A549 (cell line): ENCODE data around the gene KRT84. TPM values are rescaled to one million over a fixed set of nuclear protein-coding genes. Genes with fewer than 3 reads are reported as not detected.

ENCODE experiments used
- ATAC-seq, 2 experiments: fragments of 200-7000 bp in 1 of 2; fragments of >200 bp in 1 of 2; cut with Nextera tagmentation in 1 of 2; cut with Tn5 transposase in 1 of 2; 3 replicates each; pipeline versions ENCODE4 v1.8.0 to v1.9.1; 2018 to 2020; ENCODE audit warnings: mild to moderate bottlenecking in 1 of 2, moderate library complexity in 1 of 2
- CTCF ChIA-PET: fragments of 300-600 bp; sonication (Branson Sonifier 250); formaldehyde crosslinking; extraction: SDS; loops from one replicate; lab custom pipeline; 2021; ENCODE audit warnings: antibody characterized with exemption, inconsistent platforms; lab: Yijun Ruan, JAX
- POLR2A ChIA-PET: fragments of 350-600 bp; formaldehyde crosslinking; extraction: SDS; loops from one replicate; lab custom pipeline; 2021; ENCODE audit warnings: antibody characterized with exemption, inconsistent platforms; lab: Yijun Ruan, JAX
- DNase-seq, 2 experiments: peaks; one replicate each; pipeline versions ENCODE4 v3.0.0 to v3.0.0-alpha.2; 2011 to 2016; ENCODE audit warnings: low read depth in 1 of 2, low spot score in 1 of 2
- FAIRE-seq: peaks from 2 replicates; lab custom pipeline; 2011; peaks lifted over from hg19 to GRCh38; lab: Jason Lieb, UNC
- H3K27ac ChIP-seq, 2 experiments: fragments of >200 bp; sonication (Bioruptor Twin); formaldehyde crosslinking; 3 replicates each; pipeline ENCODE4 v1.5.1; 2016 to 2017
- H3K4me1 ChIP-seq: fragments of >200 bp; sonication (Bioruptor Twin); formaldehyde crosslinking; 3 replicates; pipeline ENCODE4 v1.6.1; 2016
- H3K4me2 ChIP-seq: fragments of >200 bp; sonication (Bioruptor Twin); formaldehyde crosslinking; 3 replicates; pipeline ENCODE4 v1.6.1; 2016
- H3K4me3 ChIP-seq: fragments of >200 bp; sonication (Bioruptor Twin); formaldehyde crosslinking; 3 replicates; pipeline ENCODE4 v1.5.1; 2016
- H3K9me3 ChIP-seq: fragments of >200 bp; sonication (Bioruptor Twin); formaldehyde crosslinking; 3 replicates; pipeline ENCODE4 v1.6.1; 2016
- CHD4 ChIP-seq: fragments of 200-600 bp; sonication (generic); IDR thresholded peaks from 2 replicates; pipeline ENCODE4 v1.6.1; 2016; ENCODE audit warnings: antibody characterized with exemption, mild to moderate bottlenecking, borderline replicate concordance
- EP300 ChIP-seq, 2 experiments: fragments of >200 bp; sonication (Bioruptor Twin); formaldehyde crosslinking; IDR thresholded peaks; 2 replicates in 1 of 2; 3 replicates in 1 of 2; pipeline ENCODE4 v1.6.1; 2016 to 2017
- FOXS1 ChIP-seq: fragments of 250-450 bp; sonication (Bioruptor Pico); IDR thresholded peaks from 2 replicates; pipeline ENCODE4 v1.5.0; 2020; ENCODE audit warnings: mild to moderate bottlenecking, moderate library complexity
- HOXB5 ChIP-seq: fragments of 250-450 bp; sonication (Bioruptor Pico); IDR thresholded peaks from 2 replicates; pipeline ENCODE4 v1.5.0; 2020; ENCODE audit warnings: mild to moderate bottlenecking, moderate library complexity
- KDM5A ChIP-seq: fragments of 200-600 bp; sonication (generic); IDR thresholded peaks from 2 replicates; pipeline ENCODE4 v1.6.1; 2016; ENCODE audit warnings: antibody characterized with exemption, mild to moderate bottlenecking
- MAX ChIP-seq: IDR thresholded peaks from 2 replicates; pipeline ENCODE4 v1.6.1; 2012
- NFE2L2 ChIP-seq: fragments of 150-350 bp; conservative IDR thresholded peaks from 2 replicates; pipeline ENCODE4 v1.6.1; 2014; ENCODE audit warnings: low read length
- PBX3 ChIP-seq: IDR thresholded peaks from 2 replicates; pipeline ENCODE4 v1.6.1; 2012
- TFCP2L1 ChIP-seq: fragments of 250-450 bp; sonication (Bioruptor Pico); IDR thresholded peaks from 2 replicates; pipeline ENCODE4 v1.5.0; 2021; ENCODE audit warnings: mild to moderate bottlenecking
- ZFP36 ChIP-seq: fragments of 450-650 bp; IDR thresholded peaks from 2 replicates; pipeline ENCODE4 v1.6.1; 2014; ENCODE audit warnings: borderline replicate concordance; ENCODE audit not compliant: partially characterized antibody
- ZSCAN20 ChIP-seq: fragments of 250-450 bp; sonication (Bioruptor Pico); IDR thresholded peaks from 2 replicates; pipeline ENCODE4 v1.8.0; 2022; ENCODE audit warnings: mild to moderate bottlenecking, moderate library complexity
- WGBS: methylation state at CpG from one replicate; pipeline ENCODE4 v1.1.6; 2017; ENCODE audit errors: missing lambda C conversion rate; 5-methylcytosine and 5-hydroxymethylcytosine counted together
- polyA plus RNA-seq, 4 experiments: library from polyadenylated mRNA; depleted of rRNA in 3 of 4; stranded (reverse); fragments of >200 nt; fragmentation: RNase III in 1 of 4; extraction: RNeasy Plus Mini Kit Qiagen cat#74134 plus additional on column Dnase treatment in 1 of 4; gene quantifications; 2 replicates in 3 of 4; 3 replicates in 1 of 4; pipeline ENCODE4 v1.2.3, GENCODE V29; 2011 to 2017
- TF ChIP-seq, protein P1 (sequence below): fragments of >200 bp; sonication (Bioruptor Twin); formaldehyde crosslinking; IDR thresholded peaks from 3 replicates; pipeline ENCODE4 v1.5.1; 2016
- TF ChIP-seq, protein P2 (sequence below): fragments of 250-450 bp; sonication (Bioruptor Pico); IDR thresholded peaks from 2 replicates; pipeline ENCODE4 v1.5.0; 2021; ENCODE audit warnings: mild to moderate bottlenecking, moderate library complexity, borderline replicate concordance

Gene KRT84
- polyA plus RNA-seq, 2 of the 4 experiments (the other 2 are of a cell fraction) = not detected

DNA sequence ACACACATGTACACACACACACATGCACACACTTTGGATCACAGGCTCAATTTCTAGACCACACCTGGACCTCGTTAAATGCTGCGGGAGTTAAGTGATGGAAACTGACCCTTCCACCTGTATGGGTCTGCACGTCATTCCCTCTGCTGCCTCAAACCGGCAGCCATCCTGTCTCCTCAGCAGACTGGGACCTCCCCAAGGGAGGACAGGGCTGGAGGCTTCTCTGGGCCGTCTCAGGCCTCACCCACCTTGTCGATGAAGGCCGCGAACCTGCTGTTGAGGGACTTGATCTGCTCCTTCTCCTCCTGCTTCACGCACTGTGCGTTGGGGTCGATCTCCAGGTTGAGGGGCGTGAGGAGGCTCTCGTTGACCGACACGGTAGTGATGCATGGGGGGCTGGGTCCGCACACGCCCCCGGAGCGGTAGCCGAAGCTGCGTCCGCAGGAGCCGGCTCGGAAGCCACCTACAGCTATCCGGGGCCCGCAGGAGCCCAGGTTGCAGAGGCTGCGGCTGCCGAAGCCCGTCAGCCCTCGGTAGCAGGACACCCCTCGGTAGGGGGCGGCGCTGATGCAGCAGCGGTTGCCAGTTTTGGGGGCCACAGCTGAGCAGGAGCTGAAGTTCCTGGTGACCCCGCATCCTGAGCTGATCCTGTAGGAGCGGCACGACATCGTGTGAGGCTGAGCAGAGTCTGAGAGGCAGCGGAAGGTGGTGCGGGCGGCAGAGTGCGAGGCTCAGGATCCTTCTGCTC lies 18.5 kb downstream of the KRT84 start, which contains the start of gene KRT85:
KRT85 (minus strand) TSS at position 744 of the 748 bp plus-strand sequence; CDS start at position 668, 76 bp downstream.
- Histone ChIP-seq H3K4me3 (no peak within 1 kb of the TSS), H3K4me1 (peaks cover 10% of the 10 kb centered on the region; the same call in 1 of the 3 replicates), H3K9me3 (no peaks in the 10 kb centered on the region), H3K27ac (peak within 1 kb of the TSS in 1 of 2 experiments; percentile 67; a peak in 3 of 6 replicates), H3K4me2 (no peak within 1 kb of the TSS)
- POLR2A ChIA-PET = no interaction called here
- TF ChIP-seq FOXS1 (no peak), ZFP36 (no peak), CHD4 (no peak), PBX3 (no peak)
- TF ChIP-seq, protein P1, sequence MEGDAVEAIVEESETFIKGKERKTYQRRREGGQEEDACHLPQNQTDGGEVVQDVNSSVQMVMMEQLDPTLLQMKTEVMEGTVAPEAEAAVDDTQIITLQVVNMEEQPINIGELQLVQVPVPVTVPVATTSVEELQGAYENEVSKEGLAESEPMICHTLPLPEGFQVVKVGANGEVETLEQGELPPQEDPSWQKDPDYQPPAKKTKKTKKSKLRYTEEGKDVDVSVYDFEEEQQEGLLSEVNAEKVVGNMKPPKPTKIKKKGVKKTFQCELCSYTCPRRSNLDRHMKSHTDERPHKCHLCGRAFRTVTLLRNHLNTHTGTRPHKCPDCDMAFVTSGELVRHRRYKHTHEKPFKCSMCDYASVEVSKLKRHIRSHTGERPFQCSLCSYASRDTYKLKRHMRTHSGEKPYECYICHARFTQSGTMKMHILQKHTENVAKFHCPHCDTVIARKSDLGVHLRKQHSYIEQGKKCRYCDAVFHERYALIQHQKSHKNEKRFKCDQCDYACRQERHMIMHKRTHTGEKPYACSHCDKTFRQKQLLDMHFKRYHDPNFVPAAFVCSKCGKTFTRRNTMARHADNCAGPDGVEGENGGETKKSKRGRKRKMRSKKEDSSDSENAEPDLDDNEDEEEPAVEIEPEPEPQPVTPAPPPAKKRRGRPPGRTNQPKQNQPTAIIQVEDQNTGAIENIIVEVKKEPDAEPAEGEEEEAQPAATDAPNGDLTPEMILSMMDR = no peak
- CTCF ChIA-PET = interaction anchor here (0.8 to 46.1 kb wide), 4 partner anchors 22 to 507 kb away, joined by 3 to 1221 read pairs (median 6); no protein-coding TSS in a partner anchor
- no peak for FAIRE-seq
- no peak for ATAC-seq
- WGBS = 92% methylated on average over 39 of the region's 42 CpGs
- no peak for DNase-seq

- POLR2A ChIA-PET = no interaction called here
- FAIRE-seq = no peak
Measured at GRCh38 chr12:52364901-52365489, 20.5 kb downstream of the KRT84 start.

More at GRCh38 chr12:52364901-52365489, 20.5 kb downstream of the KRT84 start:
- no peak for TF ChIP-seq MAX
- TF ChIP-seq ZSCAN20 (CRISPR knock-in tag) = no peak
- TF ChIP-seq, protein P2, sequence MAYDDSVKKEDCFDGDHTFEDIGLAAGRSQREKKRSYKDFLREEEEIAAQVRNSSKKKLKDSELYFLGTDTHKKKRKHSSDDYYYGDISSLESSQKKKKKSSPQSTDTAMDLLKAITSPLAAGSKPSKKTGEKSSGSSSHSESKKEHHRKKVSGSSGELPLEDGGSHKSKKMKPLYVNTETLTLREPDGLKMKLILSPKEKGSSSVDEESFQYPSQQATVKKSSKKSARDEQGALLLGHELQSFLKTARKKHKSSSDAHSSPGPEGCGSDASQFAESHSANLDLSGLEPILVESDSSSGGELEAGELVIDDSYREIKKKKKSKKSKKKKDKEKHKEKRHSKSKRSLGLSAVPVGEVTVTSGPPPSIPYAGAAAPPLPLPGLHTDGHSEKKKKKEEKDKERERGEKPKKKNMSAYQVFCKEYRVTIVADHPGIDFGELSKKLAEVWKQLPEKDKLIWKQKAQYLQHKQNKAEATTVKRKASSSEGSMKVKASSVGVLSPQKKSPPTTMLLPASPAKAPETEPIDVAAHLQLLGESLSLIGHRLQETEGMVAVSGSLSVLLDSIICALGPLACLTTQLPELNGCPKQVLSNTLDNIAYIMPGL (CRISPR knock-in tag) = no peak
- TF ChIP-seq NFE2L2 = no peak
- TF ChIP-seq EP300 (IDR thresholded peaks at IDR 0.05) = no peak
- TF ChIP-seq TFCP2L1 (CRISPR knock-in tag) = no peak
- TF ChIP-seq KDM5A = no peak
- no peak for TF ChIP-seq HOXB5
- no peak for TF ChIP-seq ZFP36
- no peak for TF ChIP-seq PBX3
- TF ChIP-seq, all 56 proteins: peak for 0
- no peak for DNase-seq
- CTCF ChIA-PET = interaction anchor here (0.9 to 46.1 kb wide), 12 partner anchors 8 to 616 kb away, joined by 3 to 1221 read pairs (median 4); no protein-coding TSS in a partner anchor
- Histone ChIP-seq H3K9me3 (no peaks in the 10 kb centered on the region), H3K4me3 (no peak overlapping the region), H3K27ac (peak overlapping the region in 1 of 2 experiments; percentile 56; a peak in 3 of 6 replicates), H3K4me1 (peaks cover 10% of the 10 kb centered on the region; the same call in 1 of the 3 replicates), H3K4me2 (no peak overlapping the region)
- no peak for ATAC-seq
- WGBS = 87% methylated on average over 13 of the region's 14 CpGs
